Measurements from ENCODE around the gene ZBTB17. TPM values are rescaled to one million over a fixed set of nuclear protein-coding genes. Genes with fewer than 3 reads are reported as not detected.

ZBTB17 gene
- total and polyA plus RNA-seq, 2 of the 4 experiments (the other 2 are of a cell fraction) = 26.3 to 58.2 TPM

DNA sequence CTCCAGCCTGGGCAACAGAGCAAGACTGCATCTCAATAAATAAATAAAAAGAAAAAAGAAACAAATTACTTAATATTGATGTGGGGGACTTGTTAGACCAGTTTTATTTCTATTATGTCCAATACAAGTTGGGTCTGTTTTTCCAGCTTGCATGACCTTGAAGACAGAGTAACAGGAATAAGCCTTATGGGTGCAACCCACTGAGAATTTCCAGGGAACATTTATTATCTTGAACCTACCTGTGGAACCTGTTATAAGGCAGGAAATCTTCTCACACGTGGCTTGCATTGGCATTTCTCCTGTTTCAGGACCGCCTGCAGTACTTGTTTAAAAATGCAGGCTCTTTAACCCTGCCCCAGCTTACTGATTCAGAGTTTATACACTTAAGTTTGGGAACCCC lies 64.0 kb downstream of the ZBTB17 start:
- no peaks in the 10 kb centered on the region for H3K9me3 ChIP-seq (ENCODE audit: control insufficient read depth, insufficient read depth, low read length)
- H4K91ac ChIP-seq (ENCODE audit: insufficient read depth, low read depth, low read length) = no peak overlapping the region
- TF ChIP-seq CEBPB (IDR thresholded peaks at IDR 0.05; ENCODE audit: low read depth, low read length) (no peak), BHLHE40 (IDR thresholded peaks at IDR 0.05; ENCODE audit: low read depth, low read length) (no peak), POLR2A (IDR thresholded peaks at IDR 0.05; ENCODE audit: low read depth, low read length) (no peak), RAD21 (IDR thresholded peaks at IDR 0.05; ENCODE audit: low read length) (no peak)
- TF ChIP-seq, protein P1, sequence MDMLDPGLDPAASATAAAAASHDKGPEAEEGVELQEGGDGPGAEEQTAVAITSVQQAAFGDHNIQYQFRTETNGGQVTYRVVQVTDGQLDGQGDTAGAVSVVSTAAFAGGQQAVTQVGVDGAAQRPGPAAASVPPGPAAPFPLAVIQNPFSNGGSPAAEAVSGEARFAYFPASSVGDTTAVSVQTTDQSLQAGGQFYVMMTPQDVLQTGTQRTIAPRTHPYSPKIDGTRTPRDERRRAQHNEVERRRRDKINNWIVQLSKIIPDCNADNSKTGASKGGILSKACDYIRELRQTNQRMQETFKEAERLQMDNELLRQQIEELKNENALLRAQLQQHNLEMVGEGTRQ (IDR thresholded peaks at IDR 0.05; ENCODE audit: low read depth, low read length) = no peak
- H3K36me3 ChIP-seq (ENCODE audit: control insufficient read depth, insufficient read depth, low read length) = peaks cover 8% of the 10 kb centered on the region
- no peak overlapping the region for H3K4ac ChIP-seq (ENCODE audit: low read depth, low read length)
- no peak for ATAC-seq (ENCODE audit: low read depth)
- no peak overlapping the region for H2AK5ac ChIP-seq (ENCODE audit: low read depth, low read length)
- H3K9me1 ChIP-seq (ENCODE audit: insufficient read depth, low read length) = peaks cover 6% of the 10 kb centered on the region; the same call in 1 of the 2 replicates
- H2AK9ac ChIP-seq (replicated peaks; ENCODE audit: low read depth, low read length, poor library complexity) = no peak overlapping the region
- no peak overlapping the region for H3K14ac ChIP-seq (replicated peaks; ENCODE audit: low read depth, low read length)
- H4K8ac ChIP-seq (ENCODE audit: low read depth in 2 of 2, low read length in 2 of 2) = no peak overlapping the region
- dilution Hi-C loops (cut with HindIII; ENCODE audit: low sequenced_read_pairs, unreplicated experiment) (no loop called here), intact Hi-C loops (cut with micrococcal nuclease) (no loop called here), in situ Hi-C loops (cut with MboI; ENCODE audit: low sequenced_read_pairs) (no loop called here)
- peaks cover 20 to 59% of the 10 kb centered on the region in 2 experiments for H3K79me1 ChIP-seq (ENCODE audit: low read depth in 1 of 2, low read length in 2 of 2)
- no peak overlapping the region for H3K18ac ChIP-seq (ENCODE audit: low read depth, low read length)
- H3K23ac ChIP-seq (ENCODE audit: low read depth, low read length) = no peak overlapping the region
- no TSS peak for BruUV-seq (replicated peaks)
- H3K27me3 ChIP-seq (ENCODE audit: control insufficient read depth, insufficient read depth, low read length) = no peaks in the 10 kb centered on the region
- no peak overlapping the region for H3K4me2 ChIP-seq (ENCODE audit: low read depth, low read length)
- 50% methylated on average over 1 of the region's 2 CpGs; no CpG with 5 or more reads in 1 of the 2 experiments for whole genome bisulfite sequencing, 2 experiments (ENCODE audit: extremely low coverage in 2 of 2, insufficient read length in 1 of 2)
- DNase-seq = no peak
- no peak overlapping the region for H3K56ac ChIP-seq (ENCODE audit: extremely low read depth, insufficient read depth, low read length)
- H3K4me1 ChIP-seq (ENCODE audit: control insufficient read depth, insufficient read depth, low read length) = peaks cover 3% of the 10 kb centered on the region
- no peak overlapping the region for H2BK15ac ChIP-seq (ENCODE audit: low read depth, low read length)
- no peak overlapping the region for H2BK20ac ChIP-seq (ENCODE audit: low read depth, low read length)
- ChIA-PET POLR2A (ENCODE audit: unreplicated experiment) (no interaction called here), CTCF (no interaction called here)
- no peaks in the 10 kb centered on the region for H4K20me1 ChIP-seq (ENCODE audit: insufficient read depth, low read length)
- no peak overlapping the region for H3K9ac ChIP-seq (ENCODE audit: low read depth, low read length)
- H2AFZ ChIP-seq (replicated peaks; ENCODE audit: low read length, poor library complexity) = no peak overlapping the region
- H3K4me3 ChIP-seq (ENCODE audit: insufficient read depth, low read depth, low read length) = no peak overlapping the region
- no peak overlapping the region for H2BK120ac ChIP-seq (ENCODE audit: low read depth, low read length)
- no peak overlapping the region for H3K27ac ChIP-seq (ENCODE audit: insufficient read depth, low read length)
- no peak overlapping the region for H2BK5ac ChIP-seq (ENCODE audit: low read depth, low read length, poor library complexity, severe bottlenecking)
- H4K5ac ChIP-seq (ENCODE audit: low read depth, low read length) = no peak overlapping the region
